GM19467 (cell line): ENCODE results near the gene USP46.

ENCODE experiments used
- ATAC-seq: cut with Tn5 transposase; IDR thresholded peaks from one replicate; pipeline ENCODE4 v1.9.1; 2021; ENCODE audit warnings: mild to moderate bottlenecking, moderate library complexity; ENCODE audit not compliant: unreplicated experiment

USP46 gene

GRCh38 chr4:52622564-52622963 lies 36.5 kb downstream of the USP46 start:
- ATAC-seq: no peak

GRCh38 chr4:52621567-52621966 lies 37.5 kb downstream of the USP46 start:
- no peak for ATAC-seq

GRCh38 chr4:52619591-52619931 lies 39.5 kb downstream of the USP46 start:
- no peak for ATAC-seq

GRCh38 chr4:52618795-52619590 lies 40.1 kb downstream of the USP46 start:
- no peak for ATAC-seq

- ATAC-seq: no peak
Measured at GRCh38 chr4:52617336-52618020, 41.6 kb downstream of the USP46 start.

GRCh38 chr4:52614241-52614640 lies 44.9 kb downstream of the USP46 start:
- ATAC-seq: no peak

GRCh38 chr4:52612341-52612740 lies 46.8 kb downstream of the USP46 start:
- ATAC-seq: no peak

GRCh38 chr4:52611030-52611555 lies 48.0 kb downstream of the USP46 start:
- ATAC-seq: no peak

- ATAC-seq: no peak
Measured at GRCh38 chr4:52606726-52607125, 52.4 kb downstream of the USP46 start.

GRCh38 chr4:52606040-52606439 lies 53.1 kb downstream of the USP46 start:
- ATAC-seq: no peak

GRCh38 chr4:52604215-52604614 lies 54.9 kb downstream of the USP46 start:
- no peak for ATAC-seq

GRCh38 chr4:52600275-52600674 lies 58.8 kb downstream of the USP46 start:
- ATAC-seq: no peak

GRCh38 chr4:52595001-52595400 lies 64.1 kb downstream of the USP46 start:
- no peak for ATAC-seq

GRCh38 chr4:52592287-52592686 lies 66.8 kb downstream of the USP46 start:
- no peak for ATAC-seq

- no peak for ATAC-seq
Measured at GRCh38 chr4:52588771-52589591, 70.1 kb downstream of the USP46 start.

GRCh38 chr4:52588097-52588496 lies 71.0 kb downstream of the USP46 start:
- no peak for ATAC-seq

GRCh38 chr4:52586069-52586468 lies 73.0 kb downstream of the USP46 start:
- ATAC-seq: no peak

GRCh38 chr4:52585379-52585778 lies 73.7 kb downstream of the USP46 start:
- ATAC-seq: no peak

- ATAC-seq: no peak
Measured at GRCh38 chr4:52579602-52580272, 79.4 kb downstream of the USP46 start.

GRCh38 chr4:52578951-52579350 lies 80.2 kb downstream of the USP46 start:
- ATAC-seq: no peak

- ATAC-seq: no peak
Measured at GRCh38 chr4:52577624-52577962, 81.5 kb downstream of the USP46 start.
